ENCODE data around the gene GPR75. TPM values are rescaled to one million over a fixed set of nuclear protein-coding genes. Genes with fewer than 3 reads are reported as not detected.
"Not testable (repeated sequence)": the region's sequence is repeated elsewhere in the genome, so short reads cannot be mapped to it uniquely, and the experiment has no call there.

The GPR75 gene
- total RNA-seq, 1 experiment from 2014 or later: 0.53 TPM

DNA sequence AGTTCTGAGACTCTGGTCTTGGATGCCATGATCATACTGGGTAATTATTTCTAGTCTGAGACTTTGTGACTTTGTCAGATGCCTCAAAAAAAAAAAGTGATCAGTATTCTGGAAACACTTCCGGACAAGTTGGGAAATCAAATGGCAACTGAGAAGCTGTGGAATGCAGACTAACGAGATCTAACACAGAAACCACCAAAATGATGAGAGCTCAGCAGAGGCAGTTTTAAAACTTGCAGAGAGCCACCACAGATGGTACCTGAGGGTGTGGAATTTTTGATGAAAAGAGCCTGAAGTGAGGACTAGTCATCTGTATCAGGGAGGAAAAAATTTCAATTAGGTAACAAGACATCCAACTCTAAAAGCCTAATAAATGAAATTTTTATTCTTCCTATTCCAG lies 5.5 kb upstream of the GPR75 start:
- DNase-seq: no peak
- Histone ChIP-seq H3K36me3 (peaks cover 48% of the 10 kb centered on the region), H3K27me3 (no peaks in the 10 kb centered on the region), H3K9me3 (no peaks in the 10 kb centered on the region), H3K4me3 (no peak overlapping the region)

DNA sequence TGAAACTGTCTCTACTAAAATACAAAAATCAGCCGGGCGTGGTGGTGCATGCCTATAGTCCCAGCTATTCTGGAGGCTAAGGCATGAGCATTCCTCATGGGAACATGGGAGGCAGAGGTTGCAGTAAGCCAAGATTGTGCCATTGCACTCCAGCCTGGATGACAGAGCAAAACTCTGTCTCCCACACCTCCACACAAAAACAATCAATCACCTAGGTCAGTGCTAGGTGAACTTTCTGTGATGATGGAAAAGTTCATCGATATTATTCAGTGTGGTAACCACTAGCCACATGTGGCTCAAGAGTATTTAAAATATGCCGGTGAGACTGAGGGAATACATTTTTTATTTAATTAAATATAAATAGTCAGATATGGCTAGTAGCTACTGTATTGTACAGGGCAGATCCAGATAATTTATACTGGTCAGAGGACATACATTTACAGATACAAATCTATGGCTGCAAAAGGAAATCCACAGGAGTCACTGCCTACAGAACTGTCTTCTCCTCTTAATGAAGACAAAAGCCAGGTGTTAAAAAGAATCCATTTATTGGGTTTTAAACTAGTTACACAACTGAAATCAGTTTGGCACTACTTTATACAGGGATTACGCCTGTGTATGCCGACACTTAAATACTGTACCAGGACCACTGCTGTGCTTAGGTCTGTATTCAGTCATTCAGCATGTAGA lies 3.9 kb upstream of the GPR75 start:
- Histone ChIP-seq H3K4me3 (no peak overlapping the region), H3K27me3 (no peaks in the 10 kb centered on the region), H3K36me3 (peaks cover 45% of the 10 kb centered on the region), H3K9me3 (no peaks in the 10 kb centered on the region)
- DNase-seq: no peak

DNA sequence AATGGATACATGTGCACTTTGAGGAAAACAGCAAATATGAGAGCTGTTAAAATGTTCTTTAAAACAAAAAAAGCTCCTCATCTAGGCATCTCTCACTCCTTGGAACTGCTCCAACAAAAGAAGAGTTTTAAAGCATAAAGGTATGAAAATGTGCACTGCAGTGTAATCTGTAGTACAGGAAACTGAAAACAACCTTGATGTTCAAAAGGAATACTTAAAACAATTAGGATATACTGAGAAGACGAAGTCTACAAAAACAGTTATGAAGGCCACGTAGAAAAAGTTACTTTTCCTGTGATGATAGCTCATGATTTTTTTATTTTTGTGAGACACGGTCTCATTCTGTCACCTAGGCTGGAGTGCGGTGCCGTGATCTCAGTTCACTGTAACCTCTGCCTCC lies 2.1 kb upstream of the GPR75 start:
- Histone ChIP-seq H3K9me3 (no peaks in the 10 kb centered on the region), H3K36me3 (peaks cover 39% of the 10 kb centered on the region), H3K4me3 (no peak overlapping the region), H3K27me3 (no peaks in the 10 kb centered on the region)
- no peak for DNase-seq

DNA sequence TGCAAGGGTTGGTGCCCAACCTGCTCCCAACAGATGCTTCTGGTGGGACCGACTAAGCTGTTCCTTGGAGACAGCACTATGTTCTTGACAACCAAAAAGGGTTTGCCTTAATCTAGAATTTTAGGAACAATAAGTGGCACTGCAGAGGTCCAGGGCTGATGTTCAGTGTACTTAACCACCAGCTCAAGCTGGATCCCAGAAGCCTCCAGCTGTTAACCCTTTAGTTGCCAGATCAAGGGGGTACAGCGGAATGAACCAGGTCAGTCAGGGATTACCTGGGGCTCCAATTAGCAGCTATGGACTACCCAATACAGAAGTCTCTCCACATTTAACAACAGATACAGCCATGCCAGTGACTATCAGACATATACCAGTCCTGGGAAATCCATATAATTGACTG lies 3.5 kb downstream of the GPR75 start:
- Histone ChIP-seq H3K4me3 (no peak overlapping the region), H3K27me3 (no peaks in the 10 kb centered on the region), H3K36me3 (peaks cover 17% of the 10 kb centered on the region), H3K9me3 (no peaks in the 10 kb centered on the region)
- DNase-seq: no peak

DNA sequence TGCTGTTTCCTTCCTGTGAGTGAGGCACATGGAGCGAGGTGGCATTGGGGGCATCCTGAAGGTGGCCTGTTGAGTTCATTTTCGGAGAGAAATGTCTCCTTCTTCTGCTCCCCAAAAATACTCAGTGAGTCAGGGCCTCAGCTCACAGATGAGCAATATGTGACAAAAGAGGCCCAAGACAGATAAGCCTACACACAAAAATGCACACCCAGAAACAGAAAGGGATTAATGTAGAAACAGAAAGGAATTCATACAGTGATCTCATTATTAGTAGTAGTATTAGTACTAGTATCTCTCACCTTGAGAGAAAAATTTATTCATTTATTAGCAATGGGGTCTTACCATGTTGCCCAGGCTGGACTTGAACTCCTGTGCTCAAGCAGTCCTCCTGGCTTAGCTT lies 5.1 kb downstream of the GPR75 start:
- H3K27me3 ChIP-seq: no peaks in the 10 kb centered on the region
- peaks cover 15% of the 10 kb centered on the region for H3K36me3 ChIP-seq
- H3K4me3 ChIP-seq: no peak overlapping the region
- no peaks in the 10 kb centered on the region for H3K9me3 ChIP-seq
- DNase-seq: no peak

DNA sequence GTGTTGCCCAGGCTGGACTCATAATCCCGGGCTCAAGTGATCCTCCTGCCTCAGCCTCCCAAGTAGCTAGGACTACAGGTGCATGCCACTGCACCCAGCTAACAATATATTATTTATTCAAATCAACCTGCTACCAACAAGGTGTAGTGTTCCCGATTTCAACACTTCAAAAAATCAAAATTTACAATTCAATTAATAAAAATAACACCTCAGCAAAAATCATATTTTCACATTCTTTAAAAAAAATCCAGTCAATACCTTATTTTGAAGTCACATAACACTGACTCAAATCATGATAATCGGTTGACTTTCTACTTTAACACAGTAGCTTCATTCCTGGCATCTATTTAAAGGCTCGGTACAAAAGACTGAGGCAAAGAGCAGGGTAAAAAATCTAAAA lies 7.2 kb downstream of the GPR75 start:
- DNase-seq: no peak
- peaks cover 12% of the 10 kb centered on the region for H3K36me3 ChIP-seq
- H3K27me3 ChIP-seq: no peaks in the 10 kb centered on the region
- H3K9me3 ChIP-seq: no peaks in the 10 kb centered on the region
- no peak overlapping the region for H3K4me3 ChIP-seq

DNA sequence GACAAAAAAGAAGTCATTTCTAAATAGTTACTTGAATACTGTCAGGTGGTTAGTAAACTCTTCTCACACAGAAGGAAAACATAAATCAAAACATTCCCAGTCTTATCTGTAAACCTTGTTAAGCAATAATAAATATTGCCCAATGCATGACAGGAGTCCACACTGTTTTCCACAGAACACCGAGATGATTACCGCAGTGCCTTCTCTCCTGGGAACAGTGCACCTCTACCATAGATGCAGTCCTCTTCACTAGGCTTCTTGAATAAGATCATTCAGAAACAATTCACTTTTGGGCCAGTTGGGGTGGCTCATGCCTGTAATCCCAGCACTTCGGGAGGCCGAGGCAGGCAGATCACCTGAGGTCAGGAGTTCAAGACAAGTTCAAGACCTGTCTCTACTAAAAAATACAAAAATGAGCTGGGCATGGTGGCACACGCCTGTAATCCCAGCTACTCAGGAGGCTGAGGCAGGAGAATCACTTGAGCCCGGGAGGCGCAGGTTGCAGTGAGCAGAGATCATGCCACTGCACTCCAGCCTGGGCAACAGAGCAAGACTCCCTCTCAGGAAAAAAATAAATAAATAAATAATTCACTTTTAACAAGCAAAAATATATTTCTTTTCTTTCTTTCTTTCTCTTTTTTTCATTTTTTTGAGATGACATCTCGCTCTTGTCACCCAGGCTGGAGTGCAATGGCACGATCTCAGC lies 8.6 kb downstream of the GPR75 start:
- H3K4me3 ChIP-seq, H3K9me3 ChIP-seq, DNase-seq, H3K27me3 ChIP-seq: not testable (repeated sequence)
- H3K36me3 ChIP-seq: peaks cover 12% of the 10 kb centered on the region

DNA sequence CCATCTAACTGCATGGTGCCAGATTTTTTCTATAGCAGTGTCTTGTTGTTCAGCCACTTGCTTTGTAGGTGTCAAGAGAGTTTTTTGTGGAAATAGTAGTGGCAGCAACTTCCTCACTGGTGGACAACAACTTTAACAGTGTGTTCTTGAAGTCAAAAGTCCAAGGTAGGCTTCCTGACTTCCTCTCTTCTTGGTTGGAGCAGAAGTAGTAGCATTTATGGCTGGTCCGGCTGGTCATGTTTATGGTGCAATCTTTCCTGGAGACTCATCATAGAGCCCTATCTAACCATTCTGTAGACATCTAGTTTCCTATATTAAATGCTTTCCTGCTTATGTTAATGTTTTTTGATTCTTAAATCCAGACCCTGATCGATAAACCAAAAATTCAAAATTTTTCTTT lies 11.7 kb downstream of the GPR75 start:
- Histone ChIP-seq H3K27me3 (no peaks in the 10 kb centered on the region), H3K4me3 (no peak overlapping the region), H3K36me3 (peaks cover 4% of the 10 kb centered on the region; the same call in 1 of the 2 replicates), H3K9me3 (no peaks in the 10 kb centered on the region)
- DNase-seq: no peak

DNA sequence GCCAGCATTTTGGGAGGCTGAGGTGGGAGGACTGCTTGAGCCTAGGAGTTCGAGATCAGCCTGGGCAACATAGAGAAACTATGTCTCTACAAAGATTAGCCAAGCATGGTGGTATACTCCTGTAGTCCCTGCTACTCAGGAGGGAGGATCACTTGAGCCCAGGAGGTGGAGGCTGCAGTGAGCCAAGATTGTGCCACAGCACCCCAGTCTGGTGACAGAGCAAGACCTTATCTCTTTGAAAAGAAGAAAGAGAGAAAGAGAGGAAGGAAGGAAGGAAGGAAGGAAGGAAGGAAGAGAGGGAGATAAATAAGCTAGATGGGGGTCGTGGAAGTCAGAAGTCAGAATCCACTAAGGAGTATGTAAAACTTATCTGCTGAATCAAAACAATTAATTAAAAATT lies 16.2 kb downstream of the GPR75 start:
- Histone ChIP-seq H3K9me3 (no peaks in the 10 kb centered on the region), H3K27me3 (no peaks in the 10 kb centered on the region), H3K4me3 (no peak overlapping the region), H3K36me3 (no peaks in the 10 kb centered on the region)
- no peak for DNase-seq

DNA sequence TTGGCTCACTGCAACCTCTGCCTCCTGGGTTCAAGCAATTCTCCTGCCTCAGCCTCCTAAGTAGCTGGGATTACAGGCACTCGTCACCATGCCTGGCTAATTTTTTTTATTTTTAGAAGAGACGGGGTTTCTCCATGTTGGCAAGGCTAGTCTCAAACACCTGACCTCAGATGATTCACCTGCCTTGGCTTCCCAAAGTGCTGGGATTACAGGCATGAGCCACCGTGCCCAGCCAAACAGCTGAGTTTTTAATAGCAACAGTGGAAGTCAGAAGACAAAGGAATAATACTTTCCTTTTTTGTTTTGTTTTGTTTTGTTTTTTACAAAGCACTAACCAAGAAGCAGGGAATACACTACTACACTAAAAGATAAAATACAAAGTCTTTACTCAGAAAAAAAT lies 16.9 kb downstream of the GPR75 start:
- Histone ChIP-seq H3K36me3 (no peaks in the 10 kb centered on the region), H3K4me3 (no peak overlapping the region), H3K27me3 (no peaks in the 10 kb centered on the region), H3K9me3 (no peaks in the 10 kb centered on the region)
- DNase-seq: peak; percentile 18

DNA sequence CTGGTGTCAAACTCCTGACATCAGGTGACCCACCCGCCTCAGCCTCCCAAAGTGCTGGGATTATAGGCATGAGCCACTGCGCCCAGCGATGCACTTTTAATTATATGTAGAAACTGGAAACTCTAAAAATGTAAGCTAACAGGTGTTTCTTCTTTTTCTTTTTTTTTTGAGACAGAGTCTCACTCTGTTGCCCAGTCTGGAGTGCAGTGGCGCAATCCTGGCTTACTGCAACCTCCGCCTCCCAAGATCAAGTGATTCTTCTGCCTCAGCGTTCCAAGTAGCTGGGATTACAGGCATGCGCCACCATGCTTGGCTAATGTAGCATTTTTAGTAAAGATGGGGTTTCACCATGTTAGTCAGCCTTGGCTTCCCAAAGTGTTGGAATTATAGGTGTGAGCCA lies 18.1 kb downstream of the GPR75 start:
- not testable (repeated sequence) for H3K9me3 ChIP-seq, H3K27me3 ChIP-seq, H3K36me3 ChIP-seq, H3K4me3 ChIP-seq, DNase-seq

DNA sequence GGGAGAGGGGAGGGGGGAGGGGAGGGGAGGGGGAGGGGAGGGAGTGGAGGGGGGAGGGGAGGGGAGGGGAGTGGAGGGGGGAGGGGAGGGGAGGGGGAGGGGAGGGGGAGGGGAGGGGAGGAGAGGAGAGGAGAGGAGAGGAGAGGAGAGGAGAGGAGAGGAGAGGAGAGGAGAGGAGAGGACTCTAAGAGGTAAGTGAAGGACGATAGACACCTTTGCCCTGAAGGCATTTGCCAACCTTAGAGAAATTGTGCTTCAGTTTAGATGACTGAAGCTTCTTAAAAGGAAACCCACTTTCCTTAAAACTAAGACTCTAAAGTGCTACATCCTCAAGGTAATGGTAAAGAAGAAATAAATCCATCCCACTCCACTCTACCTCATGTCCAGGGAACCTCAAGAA lies 19.2 kb downstream of the GPR75 start:
- no peak overlapping the region for H3K4me3 ChIP-seq
- no peak for DNase-seq

DNA sequence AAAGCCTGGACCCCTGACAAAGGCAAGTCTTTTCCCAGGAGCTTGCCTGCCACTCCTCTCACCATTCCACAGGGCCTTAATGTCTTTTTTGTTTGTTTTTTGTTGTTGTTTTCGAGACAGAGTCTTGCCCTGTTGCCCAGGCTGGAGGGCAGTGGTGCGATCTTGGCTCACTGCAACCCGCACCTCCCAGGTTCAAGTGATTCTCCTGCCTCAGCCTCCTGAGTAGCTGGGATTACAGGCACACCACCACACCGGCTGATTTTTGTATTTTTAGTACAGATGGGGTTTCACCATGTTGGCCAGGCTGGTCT lies 29.8 kb downstream of the GPR75 start:
- H3K9me3 ChIP-seq, H3K4me3 ChIP-seq, H3K27me3 ChIP-seq, H3K36me3 ChIP-seq, DNase-seq: not testable (repeated sequence)

More for the DNA sequence above, 19.2 kb downstream of the GPR75 start:
- Histone ChIP-seq H3K36me3 (no peaks in the 10 kb centered on the region), H3K9me3 (no peaks in the 10 kb centered on the region), H3K27me3 (no peaks in the 10 kb centered on the region)

DNA sequence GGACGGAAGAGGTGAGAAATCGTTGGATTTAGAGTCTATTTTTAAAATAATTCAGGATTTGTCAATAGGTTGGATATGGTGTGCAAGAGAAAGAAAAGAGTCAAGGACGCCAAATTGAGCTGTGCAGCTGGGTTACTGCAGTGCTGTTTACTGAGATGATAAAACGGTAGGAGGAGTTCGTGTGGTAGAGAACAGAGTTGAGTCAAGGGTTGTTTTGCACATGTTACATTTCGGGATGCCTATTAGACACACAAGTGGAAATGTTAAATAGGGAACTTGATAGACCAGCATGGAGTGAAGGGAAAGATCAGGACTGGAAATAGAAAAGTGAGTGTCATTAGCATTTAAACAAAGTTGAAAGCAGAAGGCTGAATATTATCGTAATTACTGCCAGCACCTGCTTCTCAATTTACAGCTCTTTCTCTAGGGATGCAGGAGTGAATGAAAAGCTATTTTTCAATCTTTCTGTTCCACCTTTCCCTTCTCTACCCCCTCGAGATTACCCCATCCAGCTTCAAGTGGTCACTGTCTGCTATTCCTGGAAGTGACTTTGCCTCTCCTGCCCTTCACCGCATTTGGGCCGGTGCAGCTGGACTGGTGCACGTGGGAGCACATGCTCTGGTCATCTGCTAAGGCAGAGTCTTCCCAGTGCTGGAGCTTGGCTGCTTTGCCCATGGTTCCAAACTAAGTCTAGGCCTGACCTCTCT lies 30.3 kb downstream of the GPR75 start:
- H3K36me3 ChIP-seq: no peaks in the 10 kb centered on the region
- no peak overlapping the region for H3K4me3 ChIP-seq
- DNase-seq: no peak
- no peaks in the 10 kb centered on the region for H3K27me3 ChIP-seq
- H3K9me3 ChIP-seq: no peaks in the 10 kb centered on the region

DNA sequence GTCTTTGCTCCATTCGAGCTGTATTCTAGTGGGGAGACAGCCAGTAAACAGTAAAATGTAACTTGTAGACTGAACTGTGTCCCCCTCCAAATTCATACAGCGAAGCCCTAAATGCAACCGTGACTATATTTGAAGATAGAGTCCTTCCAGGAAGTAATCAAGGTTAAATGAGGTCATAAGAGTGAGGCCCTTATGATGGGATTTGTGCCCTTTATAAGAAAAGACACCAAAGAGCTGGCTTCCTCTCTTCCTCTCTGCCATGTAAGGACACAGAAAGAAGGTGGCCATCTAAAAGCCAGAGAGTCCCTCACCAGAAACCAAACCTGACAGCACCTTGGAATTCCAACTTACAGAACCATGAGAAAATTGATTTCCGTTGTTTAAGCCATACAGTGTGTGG lies 31.4 kb downstream of the GPR75 start:
- Histone ChIP-seq H3K27me3 (no peaks in the 10 kb centered on the region), H3K9me3 (no peaks in the 10 kb centered on the region), H3K36me3 (no peaks in the 10 kb centered on the region), H3K4me3 (no peak overlapping the region)
- no peak for DNase-seq

DNA sequence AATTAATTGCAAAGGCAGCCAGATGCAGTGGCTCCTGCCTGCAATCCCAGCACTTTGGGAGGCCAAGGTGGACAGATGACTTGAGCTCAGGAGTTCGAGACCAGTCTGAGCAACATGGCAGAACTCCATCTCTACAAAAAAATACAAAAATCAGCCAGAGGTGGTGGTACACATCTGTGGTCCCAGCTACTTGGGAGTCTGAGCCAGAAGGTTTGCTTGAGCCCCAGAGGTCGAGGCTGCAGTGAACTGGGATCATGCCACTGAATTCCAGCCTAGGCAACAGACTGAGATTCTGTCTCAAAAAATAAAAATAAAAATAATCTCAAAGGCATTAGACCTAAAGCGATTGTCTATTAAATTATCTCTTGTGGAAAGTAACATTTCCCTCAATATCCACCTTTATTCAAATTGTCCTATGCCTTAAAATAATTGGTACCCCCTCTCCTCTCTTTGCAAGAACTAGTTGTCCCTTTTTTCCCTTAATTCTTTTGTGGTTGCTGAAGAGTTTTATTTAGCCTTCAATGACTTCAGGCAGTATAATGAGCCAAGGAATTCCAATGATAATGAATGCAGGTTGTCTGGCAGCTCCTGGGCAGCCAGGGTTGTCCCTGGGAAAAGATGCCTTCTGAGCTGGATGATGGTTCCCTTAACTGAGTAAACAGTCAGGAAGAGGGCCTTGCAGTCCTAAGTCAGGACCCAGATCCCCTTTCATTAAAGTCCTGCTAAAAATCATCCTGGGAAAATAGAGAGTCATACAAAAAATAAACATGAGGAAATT lies 32.2 kb downstream of the GPR75 start:
- no peak for DNase-seq
- H3K9me3 ChIP-seq: no peaks in the 10 kb centered on the region
- no peaks in the 10 kb centered on the region for H3K36me3 ChIP-seq
- no peak overlapping the region for H3K4me3 ChIP-seq
- H3K27me3 ChIP-seq: no peaks in the 10 kb centered on the region
